HG02840 (cell line): ENCODE measurements around the gene KANK4.
"Not testable (repeated sequence)": the region's sequence is repeated elsewhere in the genome, so short reads cannot be mapped to it uniquely, and the experiment has no call there.

Source experiments
- ATAC-seq: cut with Tn5 transposase; IDR thresholded peaks from one replicate; pipeline ENCODE4 v1.9.1; 2021; ENCODE audit warnings: mild to moderate bottlenecking, moderate library complexity, moderate number of reproducible peaks; ENCODE audit not compliant: unreplicated experiment, low FRiP score

KANK4 gene

GRCh38 chr1:62241371-62242131, 77.7 kb downstream of the KANK4 start:
- no peak for ATAC-seq

DNA sequence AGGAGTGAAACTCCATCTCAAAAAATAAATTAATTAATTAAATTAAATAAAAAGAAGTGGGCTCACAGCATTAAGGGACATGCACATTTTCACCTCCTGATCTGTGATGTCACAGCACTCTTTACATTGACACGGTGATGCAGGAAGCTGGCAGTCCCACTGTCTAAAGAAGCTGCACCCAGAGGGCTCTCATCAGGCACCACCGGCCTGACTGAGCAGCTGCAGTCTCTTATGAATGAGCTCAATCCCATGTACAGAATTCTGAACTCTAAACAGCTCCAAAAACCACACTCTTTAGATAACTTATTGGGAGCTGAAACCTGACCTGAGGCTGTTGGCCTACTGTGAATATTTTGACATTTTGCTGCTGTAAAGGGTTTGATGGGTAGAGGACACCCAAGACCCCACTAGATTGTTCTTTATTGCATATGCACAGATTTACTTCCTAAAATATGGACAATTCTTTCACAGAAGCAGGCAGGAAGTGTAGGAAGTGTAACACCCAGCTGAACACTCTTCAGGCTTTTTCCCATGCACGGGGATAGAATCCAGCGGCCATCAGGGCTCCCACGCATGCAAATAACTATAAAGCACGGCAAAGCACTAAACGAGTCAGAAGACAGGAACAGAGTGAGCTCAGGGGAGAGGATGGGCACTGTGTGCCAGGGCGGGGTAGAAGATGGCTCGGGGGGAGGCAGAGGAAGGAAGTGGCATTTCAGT, 78.4 kb downstream of the KANK4 start:
- no peak for ATAC-seq

GRCh38 chr1:62239652-62240403, 79.4 kb downstream of the KANK4 start:
- not testable (repeated sequence) for ATAC-seq

DNA sequence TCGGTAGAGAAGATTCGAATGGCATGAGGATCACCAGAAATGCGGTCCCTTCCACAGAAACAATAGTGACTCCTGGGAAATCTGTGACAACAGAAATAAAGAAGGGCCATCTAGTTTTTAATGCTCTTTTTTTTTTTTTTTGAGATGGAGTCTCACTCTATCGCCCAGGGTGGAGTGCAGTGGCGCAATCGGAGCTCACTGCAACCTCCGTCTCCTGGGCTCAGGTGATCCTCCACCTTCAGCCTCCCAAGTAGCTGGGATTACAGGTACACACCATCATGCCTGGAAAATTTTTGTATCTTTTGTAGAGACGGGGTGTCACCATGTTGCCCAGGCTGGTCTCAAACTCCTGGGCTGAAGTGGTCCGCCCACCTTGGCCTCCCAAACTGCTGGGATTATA, 80.7 kb downstream of the KANK4 start:
- ATAC-seq = no peak

DNA sequence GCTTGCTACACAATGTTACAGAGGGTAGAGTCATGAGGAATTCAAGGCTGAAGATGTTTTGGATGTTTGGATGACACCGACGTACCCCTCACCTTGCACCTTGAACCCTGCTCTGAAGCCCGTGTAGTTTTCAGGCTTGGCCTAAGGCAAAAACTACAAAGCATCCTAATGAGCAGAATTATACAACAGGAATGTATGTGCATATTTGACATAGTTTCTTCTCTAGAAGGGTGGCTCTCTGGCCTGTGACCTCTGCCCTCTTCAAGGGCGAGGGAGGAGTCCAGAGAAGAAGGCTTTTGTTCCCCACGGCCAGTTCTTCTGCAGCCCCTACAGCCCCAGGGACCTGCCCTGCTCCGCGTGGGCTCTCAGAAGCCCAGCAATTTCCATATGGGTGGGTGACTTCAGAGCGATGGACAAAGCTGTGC, 81.3 kb downstream of the KANK4 start:
- no peak for ATAC-seq

DNA sequence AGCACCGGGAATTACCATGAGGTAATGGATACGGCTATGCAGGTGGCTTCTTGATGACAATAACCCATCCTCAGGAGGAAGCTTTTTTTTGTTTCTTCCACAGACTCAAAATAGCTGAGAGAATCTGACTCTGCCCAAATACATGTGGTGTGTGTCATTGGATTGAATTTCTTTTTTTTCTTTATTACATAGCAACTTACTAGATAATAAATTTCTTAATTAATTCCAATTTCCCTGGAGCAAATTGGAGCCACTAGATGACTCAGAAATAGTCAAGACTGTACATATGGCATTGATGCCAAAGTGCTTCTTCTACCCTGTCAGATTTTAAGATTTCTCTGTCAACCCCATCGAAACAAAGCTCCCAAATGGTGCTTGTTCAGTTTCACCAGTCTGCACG, 81.9 kb downstream of the KANK4 start:
- ATAC-seq = no peak

- no peak for ATAC-seq
These were observed 83.7 kb downstream of the KANK4 start for GRCh38 chr1:62235576-62235975.

- no peak for ATAC-seq
These were observed 84.5 kb downstream of the KANK4 start for GRCh38 chr1:62234688-62235087.

DNA sequence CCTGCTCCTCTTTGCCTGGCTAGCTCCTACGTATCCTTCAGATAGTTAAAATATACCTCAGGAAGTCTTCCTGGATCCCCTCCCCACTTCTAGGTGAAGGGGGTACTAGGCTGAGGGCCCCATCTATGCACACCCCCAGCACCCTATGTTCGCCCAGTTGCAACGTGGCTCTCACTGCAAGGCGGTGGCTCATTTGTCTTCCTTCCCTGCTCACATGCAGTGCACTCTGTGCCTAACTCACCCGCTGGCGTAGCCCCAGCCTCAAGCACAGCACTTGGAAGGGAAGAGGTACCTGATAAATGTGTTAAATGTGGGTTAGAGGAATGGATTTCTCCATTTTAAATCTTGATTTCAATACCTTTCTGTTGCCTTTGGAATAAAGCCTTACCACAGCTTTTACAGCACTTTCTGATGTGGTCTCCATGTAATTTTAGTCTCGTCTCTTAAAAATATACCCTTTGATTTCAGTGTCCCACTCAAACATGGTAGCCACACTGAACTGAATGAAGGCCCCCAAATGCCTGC, 85.2 kb downstream of the KANK4 start:
- no peak for ATAC-seq

- ATAC-seq = no peak
These were observed 86.4 kb downstream of the KANK4 start for GRCh38 chr1:62232871-62233278.

- no peak for ATAC-seq
These were observed 88.5 kb downstream of the KANK4 start for GRCh38 chr1:62230718-62231117.

GRCh38 chr1:62229932-62230331, 89.3 kb downstream of the KANK4 start:
- ATAC-seq = no peak

GRCh38 chr1:62229468-62229867, 89.8 kb downstream of the KANK4 start:
- no peak for ATAC-seq

DNA sequence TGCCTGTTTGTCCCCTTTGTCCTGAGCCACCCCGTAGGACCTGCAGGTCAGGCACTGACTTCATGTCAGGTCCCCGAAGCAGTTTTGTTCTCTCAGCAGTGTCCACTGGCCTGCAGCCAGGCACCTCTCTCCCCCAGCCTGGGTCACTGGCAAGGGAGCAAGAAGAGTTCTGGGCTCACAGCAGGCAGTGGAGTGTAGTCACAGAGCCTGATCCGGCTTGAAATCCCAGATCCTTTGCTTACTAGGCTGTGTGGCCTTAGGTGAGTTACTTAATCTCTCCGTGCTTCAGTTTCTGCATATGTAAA, 90.4 kb downstream of the KANK4 start:
- ATAC-seq = no peak

DNA sequence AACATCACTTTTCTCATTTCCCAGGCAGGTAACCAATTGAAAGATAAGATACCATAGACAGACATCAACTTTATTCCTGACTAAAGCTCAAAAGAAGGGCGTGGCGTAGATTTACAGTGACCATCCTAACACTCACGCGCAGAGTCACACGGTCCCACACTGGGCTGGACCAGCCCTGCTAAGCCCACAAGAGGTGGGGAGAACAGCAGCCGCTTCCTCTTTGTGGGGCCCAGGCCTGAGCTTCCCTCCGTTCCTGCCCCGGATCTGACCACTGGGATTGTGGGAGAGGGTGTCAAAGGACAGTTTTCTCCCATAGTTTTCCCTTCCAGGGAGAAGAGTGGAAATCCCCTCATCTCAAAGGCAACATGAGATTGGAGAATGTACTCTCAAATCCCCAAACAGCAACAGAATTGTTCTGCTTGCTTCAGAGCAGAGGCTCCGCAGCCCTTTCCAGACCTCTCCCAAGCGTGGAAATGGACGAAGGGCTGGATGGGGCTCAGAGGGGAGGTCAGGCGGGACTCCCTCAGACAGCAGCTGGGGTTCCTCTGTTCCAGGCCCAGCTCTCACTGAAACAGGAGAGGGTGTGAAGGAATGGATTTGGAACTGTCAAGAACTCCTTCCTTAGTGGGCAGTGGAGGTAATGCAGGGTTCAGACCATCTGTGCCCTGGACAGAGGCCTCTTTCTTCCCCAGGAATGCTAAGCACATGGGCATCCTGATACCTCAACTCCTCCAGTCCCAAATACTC, 90.9 kb downstream of the KANK4 start:
- ATAC-seq = no peak

GRCh38 chr1:62227496-62227895, 91.7 kb downstream of the KANK4 start:
- no peak for ATAC-seq

- ATAC-seq = no peak
These were observed 95.1 kb downstream of the KANK4 start for GRCh38 chr1:62224182-62224581.

- ATAC-seq = no peak
These were observed 96.9 kb downstream of the KANK4 start for GRCh38 chr1:62222321-62222720.

- no peak for ATAC-seq
These were observed 98.1 kb downstream of the KANK4 start for GRCh38 chr1:62221171-62221570.

GRCh38 chr1:62220456-62220855, 98.8 kb downstream of the KANK4 start:
- not testable (repeated sequence) for ATAC-seq

- ATAC-seq = no peak
These were observed 100.6 kb downstream of the KANK4 start for GRCh38 chr1:62218604-62219003.
